Measurements from ENCODE around the gene ZNF17. TPM values are rescaled to one million over a fixed set of nuclear protein-coding genes. Genes with fewer than 3 reads are reported as not detected.
A peak's percentile ranks its signal among the peaks of the same experiment; 100 is the strongest.

The ZNF17 gene
- total and polyA plus RNA-seq, 9 donors, result 5.6 to 12.5 (median 6.7) TPM

DNA sequence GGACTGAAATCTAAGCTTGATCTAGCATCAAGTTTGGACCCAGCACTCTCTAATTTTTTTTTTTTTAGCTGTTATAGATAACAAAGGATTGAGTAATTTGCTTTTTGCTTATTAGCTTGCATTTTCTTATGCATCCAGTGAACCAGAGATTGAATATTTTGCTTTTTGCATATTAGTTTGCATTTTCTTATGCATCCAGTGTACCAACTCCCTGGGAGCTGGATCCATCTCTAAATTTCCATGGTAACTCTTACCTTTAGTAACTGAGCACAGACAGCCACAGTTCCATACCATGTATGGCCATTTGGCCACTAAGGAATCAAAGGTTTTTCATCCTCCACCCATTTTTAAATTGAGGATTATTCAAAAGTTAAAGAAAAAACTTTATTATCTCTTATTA, 30.0 kb upstream of the ZNF17 start:
- H3K4me1 ChIP-seq (ENCODE audit: control insufficient read depth, insufficient read depth, low read length), result no peaks in the 10 kb centered on the region
- H3K27me3 ChIP-seq (ENCODE audit: control insufficient read depth, insufficient read depth, low read length), result no peaks in the 10 kb centered on the region
- H3K36me3 ChIP-seq (ENCODE audit: control insufficient read depth, insufficient read depth, low read length), result peaks cover 12% of the 10 kb centered on the region
- peaks cover 10% of the 10 kb centered on the region for H3K9me3 ChIP-seq (replicated peaks; ENCODE audit: control insufficient read depth, low read depth, low read length)
- H3K4me3 ChIP-seq (ENCODE audit: low read length), result no peak overlapping the region
- H3K27ac ChIP-seq (ENCODE audit: low read length), result no peak overlapping the region
- DNase-seq, result no peak

DNA sequence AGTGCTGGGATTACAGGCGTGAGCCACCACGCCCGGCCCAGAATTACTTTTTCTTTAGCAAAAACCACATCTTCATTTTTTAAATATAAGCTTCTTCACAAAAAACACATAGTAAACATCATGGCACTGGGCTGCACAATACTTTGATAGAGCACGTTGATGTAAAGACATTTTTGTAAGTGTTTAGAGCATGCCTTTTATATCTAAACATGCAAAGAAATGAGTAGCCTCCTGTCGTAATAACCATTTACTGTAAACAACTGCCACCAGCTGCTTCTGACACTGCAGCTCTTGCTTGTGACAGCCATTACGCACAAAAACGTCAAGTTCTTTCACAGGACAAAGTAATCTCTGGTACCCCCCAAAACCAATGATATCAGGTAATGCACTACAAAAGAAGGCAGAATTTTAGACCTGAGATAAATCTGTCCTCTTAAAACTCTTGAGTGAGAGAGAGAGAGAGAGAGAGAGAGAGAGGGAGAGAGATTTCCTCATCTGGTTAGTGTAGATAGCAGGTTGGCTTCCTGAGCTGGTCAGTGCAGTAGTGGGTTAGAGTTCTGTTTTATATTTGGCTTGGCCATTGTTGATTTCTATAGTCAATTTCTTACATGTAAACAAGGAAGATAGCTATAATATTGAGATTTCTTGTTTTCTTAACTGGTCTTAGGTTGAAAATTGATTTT, 28.0 kb upstream of the ZNF17 start:
- no peaks in the 10 kb centered on the region for H3K27me3 ChIP-seq (ENCODE audit: control insufficient read depth, insufficient read depth, low read length)
- DNase-seq, result no peak
- no peak overlapping the region for H3K4me3 ChIP-seq (ENCODE audit: low read length)
- no peaks in the 10 kb centered on the region for H3K4me1 ChIP-seq (ENCODE audit: control insufficient read depth, insufficient read depth, low read length)
- no peak overlapping the region for H3K27ac ChIP-seq (ENCODE audit: low read length)
- no CpG with 5 or more reads among the region's 7 CpGs for WGBS (ENCODE audit: insufficient coverage)
- no peaks in the 10 kb centered on the region for H3K9me3 ChIP-seq (replicated peaks; ENCODE audit: control insufficient read depth, low read depth, low read length)
- no peaks in the 10 kb centered on the region for H3K36me3 ChIP-seq (ENCODE audit: control insufficient read depth, insufficient read depth, low read length)

DNA sequence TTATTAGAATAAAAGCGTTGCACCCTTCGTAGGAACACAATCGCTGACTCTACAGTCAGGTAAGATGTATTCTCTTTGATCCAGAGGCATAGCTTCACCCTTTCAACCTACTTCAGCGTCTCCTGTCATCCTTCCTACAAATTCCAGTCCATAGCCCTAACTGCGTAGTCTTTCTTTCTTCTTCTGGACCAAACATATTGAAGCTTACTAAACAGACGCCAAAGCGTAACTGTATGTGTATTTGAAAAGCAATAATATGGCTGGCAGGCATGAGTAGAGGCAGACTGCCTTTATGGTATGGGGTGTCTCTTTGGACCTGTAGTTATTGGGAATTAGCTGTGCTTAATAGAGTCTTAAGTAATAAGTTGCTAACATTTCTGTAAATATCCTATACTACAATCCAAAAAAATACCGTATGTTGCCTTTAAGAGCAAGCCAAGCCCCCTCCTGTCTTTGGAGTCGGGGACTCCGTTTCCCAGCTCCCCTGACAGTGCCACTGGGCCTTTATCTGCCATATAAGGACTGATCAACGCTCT, 21.7 kb upstream of the ZNF17 start:
- H3K4me1 ChIP-seq (ENCODE audit: control insufficient read depth, insufficient read depth, low read length), result peaks cover 8% of the 10 kb centered on the region
- no peak for DNase-seq

GRCh38 chr19:57389730-57390598, 21.0 kb upstream of the ZNF17 start, which contains the start of gene ZNF548:
ZNF548 (plus strand) TSS chr19:57389854; CDS start chr19:57390100, 246 bp downstream.
- H3K4me3 ChIP-seq (ENCODE audit: low read length), result peak within 1 kb of the TSS; percentile 94
- WGBS (ENCODE audit: insufficient coverage), result under 1% methylated on average over 42 of the region's 50 CpGs
- peak within 1 kb of the TSS; percentile 98 for H3K27ac ChIP-seq (ENCODE audit: low read length)
- DNase-seq, result peak; percentile 100
- H3K27me3 ChIP-seq (ENCODE audit: control insufficient read depth, insufficient read depth, low read length), result no peaks in the 10 kb centered on the region
- peaks cover 15% of the 10 kb centered on the region for H3K36me3 ChIP-seq (ENCODE audit: control insufficient read depth, insufficient read depth, low read length)
- no peaks in the 10 kb centered on the region for H3K9me3 ChIP-seq (replicated peaks; ENCODE audit: control insufficient read depth, low read depth, low read length)
- peaks cover 8% of the 10 kb centered on the region for H3K4me1 ChIP-seq (ENCODE audit: control insufficient read depth, insufficient read depth, low read length)

More for the DNA sequence above, 21.7 kb upstream of the ZNF17 start:
- no peaks in the 10 kb centered on the region for H3K9me3 ChIP-seq (replicated peaks; ENCODE audit: control insufficient read depth, low read depth, low read length)
- H3K27me3 ChIP-seq (ENCODE audit: control insufficient read depth, insufficient read depth, low read length), result no peaks in the 10 kb centered on the region
- H3K36me3 ChIP-seq (ENCODE audit: control insufficient read depth, insufficient read depth, low read length), result peaks cover 12% of the 10 kb centered on the region
- H3K27ac ChIP-seq (ENCODE audit: low read length), result peak overlapping the region; percentile 98
- peak overlapping the region; percentile 35 for H3K4me3 ChIP-seq (ENCODE audit: low read length)
- 43% methylated on average over 8 of the region's 11 CpGs for WGBS (ENCODE audit: insufficient coverage)

DNA sequence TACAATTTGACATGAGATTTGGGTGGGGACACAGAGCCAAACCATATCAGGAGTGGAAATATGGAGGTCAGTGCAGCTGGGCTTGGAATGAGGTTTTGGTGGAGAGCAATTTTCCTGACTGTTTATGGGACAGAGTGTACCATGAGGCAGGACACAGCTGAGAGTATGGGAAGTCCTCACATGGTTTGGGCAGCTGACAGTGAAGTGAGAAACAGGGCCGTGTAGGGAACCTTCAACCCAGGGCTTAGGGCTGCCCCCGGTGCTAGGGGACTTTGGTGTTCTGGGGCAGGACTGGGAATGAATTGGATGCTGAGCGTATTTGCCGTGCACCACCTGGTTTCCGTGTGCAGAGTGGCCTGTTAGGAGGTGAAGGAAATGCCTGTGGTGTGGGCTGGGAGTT, 15.3 kb upstream of the ZNF17 start:
- Histone ChIP-seq H3K36me3 (ENCODE audit: control insufficient read depth, insufficient read depth, low read length) (peaks cover 56% of the 10 kb centered on the region), H3K4me1 (ENCODE audit: control insufficient read depth, insufficient read depth, low read length) (peaks cover under 1% of the 10 kb centered on the region), H3K9me3 (replicated peaks; ENCODE audit: control insufficient read depth, low read depth, low read length) (peaks cover 8% of the 10 kb centered on the region), H3K27me3 (ENCODE audit: control insufficient read depth, insufficient read depth, low read length) (no peaks in the 10 kb centered on the region), H3K4me3 (ENCODE audit: low read length) (no peak overlapping the region), H3K27ac (ENCODE audit: low read length) (no peak overlapping the region)
- 90% methylated on average over 5 of the region's 5 CpGs for WGBS (ENCODE audit: insufficient coverage)
- no peak for DNase-seq

GRCh38 chr19:57398868-57399267, 12.1 kb upstream of the ZNF17 start:
- no peak for DNase-seq
- 100% methylated on average over 1 of the region's 5 CpGs for WGBS (ENCODE audit: insufficient coverage)
- H3K4me3 ChIP-seq (ENCODE audit: low read length), result no peak overlapping the region
- H3K27ac ChIP-seq (ENCODE audit: low read length), result no peak overlapping the region
- no peaks in the 10 kb centered on the region for H3K4me1 ChIP-seq (ENCODE audit: control insufficient read depth, insufficient read depth, low read length)
- H3K36me3 ChIP-seq (ENCODE audit: control insufficient read depth, insufficient read depth, low read length), result peaks cover 49% of the 10 kb centered on the region
- H3K9me3 ChIP-seq (replicated peaks; ENCODE audit: control insufficient read depth, low read depth, low read length), result peaks cover 15% of the 10 kb centered on the region
- H3K27me3 ChIP-seq (ENCODE audit: control insufficient read depth, insufficient read depth, low read length), result no peaks in the 10 kb centered on the region

GRCh38 chr19:57403737-57404563, 7.0 kb upstream of the ZNF17 start:
- H3K4me1 ChIP-seq (ENCODE audit: control insufficient read depth, insufficient read depth, low read length), result no peaks in the 10 kb centered on the region
- DNase-seq, result no peak
- peaks cover 8% of the 10 kb centered on the region for H3K9me3 ChIP-seq (replicated peaks; ENCODE audit: control insufficient read depth, low read depth, low read length)
- WGBS (ENCODE audit: insufficient coverage), result 94% methylated on average over 6 of the region's 9 CpGs
- H3K36me3 ChIP-seq (ENCODE audit: control insufficient read depth, insufficient read depth, low read length), result peaks cover 7% of the 10 kb centered on the region
- H3K27ac ChIP-seq (ENCODE audit: low read length), result no peak overlapping the region
- H3K4me3 ChIP-seq (ENCODE audit: low read length), result no peak overlapping the region
- no peaks in the 10 kb centered on the region for H3K27me3 ChIP-seq (ENCODE audit: control insufficient read depth, insufficient read depth, low read length)

- DNase-seq, result peak; percentile 34
- Histone ChIP-seq H3K27me3 (ENCODE audit: control insufficient read depth, insufficient read depth, low read length) (no peaks in the 10 kb centered on the region), H3K4me1 (ENCODE audit: control insufficient read depth, insufficient read depth, low read length) (peaks cover 5% of the 10 kb centered on the region), H3K9me3 (replicated peaks; ENCODE audit: control insufficient read depth, low read depth, low read length) (peaks cover 8% of the 10 kb centered on the region), H3K4me3 (ENCODE audit: low read length) (no peak overlapping the region), H3K36me3 (ENCODE audit: control insufficient read depth, insufficient read depth, low read length) (no peaks in the 10 kb centered on the region), H3K27ac (ENCODE audit: low read length) (no peak overlapping the region)
- 13% methylated on average over 7 of the region's 8 CpGs for WGBS (ENCODE audit: insufficient coverage)
Measured at GRCh38 chr19:57406516-57407123, 4.3 kb upstream of the ZNF17 start.

- Histone ChIP-seq H3K4me1 (ENCODE audit: control insufficient read depth, insufficient read depth, low read length) (no peaks in the 10 kb centered on the region), H3K4me3 (ENCODE audit: low read length) (no peak overlapping the region), H3K9me3 (replicated peaks; ENCODE audit: control insufficient read depth, low read depth, low read length) (peaks cover 15% of the 10 kb centered on the region), H3K27me3 (ENCODE audit: control insufficient read depth, insufficient read depth, low read length) (no peaks in the 10 kb centered on the region), H3K36me3 (ENCODE audit: control insufficient read depth, insufficient read depth, low read length) (peaks cover 57% of the 10 kb centered on the region), H3K27ac (ENCODE audit: low read length) (no peak overlapping the region)
- no peak for DNase-seq
- 100% methylated on average over 2 of the region's 4 CpGs for WGBS (ENCODE audit: insufficient coverage)
Measured at GRCh38 chr19:57419439-57419838, 8.5 kb downstream of the ZNF17 start.
